Measurements from ENCODE around the gene MARCHF3. TPM values are rescaled to one million over a fixed set of nuclear protein-coding genes. Genes with fewer than 3 reads are reported as not detected.

Gene MARCHF3
- total and polyA plus RNA-seq, 2 donors (not counting 1 experiment from before 2014, with no cell fraction given) = 8.6 to 11.6 TPM

DNA sequence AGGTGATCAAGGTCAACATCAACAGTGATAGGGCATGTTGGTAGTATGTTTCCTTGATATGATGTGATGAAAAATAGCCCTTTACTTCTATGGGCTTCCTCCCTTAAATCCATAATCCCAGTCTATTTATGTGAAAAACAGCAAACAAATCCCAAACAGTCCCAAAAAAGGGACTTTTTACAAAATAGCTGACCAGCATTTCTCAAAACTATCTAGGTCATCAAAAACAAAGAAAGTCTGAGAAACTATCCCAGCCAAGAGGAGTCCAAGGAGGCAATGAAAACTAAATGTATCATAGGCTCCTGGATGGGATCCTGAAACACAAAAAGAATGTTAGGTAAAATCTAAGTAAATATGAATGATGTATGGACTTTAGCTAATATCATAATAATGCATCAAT lies 71.2 kb downstream of the MARCHF3 start:
- H3K36me3 ChIP-seq (ENCODE audit: control insufficient read depth, insufficient read depth, low read length) = no peaks in the 10 kb centered on the region
- no peak overlapping the region for H3K9ac ChIP-seq (ENCODE audit: insufficient read depth, low read length)
- TF ChIP-seq EZH2 (IDR thresholded peaks at IDR 0.05; ENCODE audit: low read length, missing control alignments) (no peak), CTCF (conservative IDR thresholded peaks at IDR 0.05 in 1 of 2, IDR thresholded peaks at IDR 0.05 in 1 of 2; ENCODE audit: low read depth in 1 of 2, low read length in 2 of 2) (no peak)
- no peak overlapping the region for H3K4me3 ChIP-seq (replicated peaks in 1 of 4; ENCODE audit: control extremely low read depth in 1 of 4, insufficient read depth in 1 of 4, low read depth in 3 of 4, low read length in 4 of 4)
- DNase-seq (ENCODE audit: low read depth in 2 of 2) = no peak
- H3K4me2 ChIP-seq (ENCODE audit: extremely low read depth, insufficient read depth, low read length) = no peak overlapping the region
- no peak overlapping the region for H2AFZ ChIP-seq (ENCODE audit: low read length)
- no peaks in the 10 kb centered on the region for H4K20me1 ChIP-seq (ENCODE audit: control insufficient read depth, extremely low read depth, insufficient read depth, low read length)
- no peaks in the 10 kb centered on the region for H3K79me2 ChIP-seq (ENCODE audit: control insufficient read depth, insufficient read depth, low read length)
- H3K27ac ChIP-seq (ENCODE audit: insufficient read depth, low read length) = no peak overlapping the region
- H3K27me3 ChIP-seq (ENCODE audit: control insufficient read depth, insufficient read depth, low read length) = no peaks in the 10 kb centered on the region
- no peaks in the 10 kb centered on the region for H3K9me3 ChIP-seq (ENCODE audit: control insufficient read depth, insufficient read depth, low read depth, low read length)
- H3K4me1 ChIP-seq (ENCODE audit: control insufficient read depth, extremely low read depth, insufficient read depth, low read length) = peaks cover 2% of the 10 kb centered on the region

DNA sequence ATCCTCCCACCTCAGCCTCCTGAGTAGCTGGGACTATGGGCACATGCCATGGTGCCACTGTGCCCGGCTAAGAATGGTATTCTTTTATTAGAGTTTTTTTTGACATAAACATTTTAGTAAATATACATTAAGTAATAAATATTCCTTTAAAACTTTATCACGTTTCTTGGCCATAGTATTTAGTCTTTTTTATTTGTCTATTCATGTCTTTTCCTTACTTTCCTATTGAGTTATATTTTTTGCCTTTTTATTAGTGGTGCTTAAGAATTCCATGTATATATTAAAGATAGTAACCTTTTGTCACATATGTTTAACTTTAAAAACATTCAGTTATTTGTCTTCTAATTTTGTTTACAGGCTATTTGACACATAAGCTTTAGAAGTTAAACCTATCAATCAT lies 73.4 kb downstream of the MARCHF3 start:
- Histone ChIP-seq H3K27ac (ENCODE audit: insufficient read depth, low read length) (no peak overlapping the region), H2AFZ (ENCODE audit: low read length) (no peak overlapping the region), H3K36me3 (ENCODE audit: control insufficient read depth, insufficient read depth, low read length) (no peaks in the 10 kb centered on the region), H3K4me3 (replicated peaks in 1 of 4; ENCODE audit: control extremely low read depth in 1 of 4, insufficient read depth in 1 of 4, low read depth in 3 of 4, low read length in 4 of 4) (no peak overlapping the region), H3K79me2 (ENCODE audit: control insufficient read depth, insufficient read depth, low read length) (no peaks in the 10 kb centered on the region), H3K9me3 (ENCODE audit: control insufficient read depth, insufficient read depth, low read depth, low read length) (no peaks in the 10 kb centered on the region), H3K4me2 (ENCODE audit: extremely low read depth, insufficient read depth, low read length) (no peak overlapping the region), H4K20me1 (ENCODE audit: control insufficient read depth, extremely low read depth, insufficient read depth, low read length) (no peaks in the 10 kb centered on the region), H3K4me1 (ENCODE audit: control insufficient read depth, extremely low read depth, insufficient read depth, low read length) (peaks cover 2% of the 10 kb centered on the region), H3K27me3 (ENCODE audit: control insufficient read depth, insufficient read depth, low read length) (no peaks in the 10 kb centered on the region), H3K9ac (ENCODE audit: insufficient read depth, low read length) (no peak overlapping the region)
- DNase-seq (ENCODE audit: low read depth in 2 of 2) = no peak
- TF ChIP-seq CTCF (conservative IDR thresholded peaks at IDR 0.05 in 1 of 2, IDR thresholded peaks at IDR 0.05 in 1 of 2; ENCODE audit: low read depth in 1 of 2, low read length in 2 of 2) (no peak), EZH2 (IDR thresholded peaks at IDR 0.05; ENCODE audit: low read length, missing control alignments) (no peak)

- Histone ChIP-seq H3K79me2 (ENCODE audit: control insufficient read depth, insufficient read depth, low read length) (no peaks in the 10 kb centered on the region), H3K9ac (ENCODE audit: insufficient read depth, low read length) (no peak overlapping the region), H2AFZ (ENCODE audit: low read length) (no peak overlapping the region), H3K27ac (ENCODE audit: insufficient read depth, low read length) (no peak overlapping the region), H3K36me3 (ENCODE audit: control insufficient read depth, insufficient read depth, low read length) (no peaks in the 10 kb centered on the region), H3K9me3 (ENCODE audit: control insufficient read depth, insufficient read depth, low read depth, low read length) (no peaks in the 10 kb centered on the region), H3K4me1 (ENCODE audit: control insufficient read depth, extremely low read depth, insufficient read depth, low read length) (no peaks in the 10 kb centered on the region), H4K20me1 (ENCODE audit: control insufficient read depth, extremely low read depth, insufficient read depth, low read length) (no peaks in the 10 kb centered on the region), H3K4me2 (ENCODE audit: extremely low read depth, insufficient read depth, low read length) (no peak overlapping the region), H3K27me3 (ENCODE audit: control insufficient read depth, insufficient read depth, low read length) (no peaks in the 10 kb centered on the region), H3K4me3 (replicated peaks in 1 of 4; ENCODE audit: control extremely low read depth in 1 of 4, insufficient read depth in 1 of 4, low read depth in 3 of 4, low read length in 4 of 4) (no peak overlapping the region)
- no peak for DNase-seq (ENCODE audit: low read depth in 2 of 2)
- TF ChIP-seq EZH2 (IDR thresholded peaks at IDR 0.05; ENCODE audit: low read length, missing control alignments) (no peak), CTCF (conservative IDR thresholded peaks at IDR 0.05 in 1 of 2, IDR thresholded peaks at IDR 0.05 in 1 of 2; ENCODE audit: low read depth in 1 of 2, low read length in 2 of 2) (no peak)
Observed at GRCh38 chr5:126954981-126955380, 75.4 kb downstream of the MARCHF3 start.

Measured in fibroblast of lung (primary cell).